Neural cell (in vitro differentiated cells): ENCODE measurements around the gene HEG1.

Experiments used
- EZH2 ChIP-seq: fragments of 200-600, 300-800 bp; shearing (Covaris generic), sonication (generic); IDR thresholded peaks from 2 replicates; pipeline ENCODE4 v1.6.1; 2014; ENCODE audit warnings: antibody characterized with exemption, low read length, borderline replicate concordance, mild to moderate bottlenecking; ENCODE audit not compliant: insufficient read depth, poor library complexity, severe bottlenecking
- MXI1 ChIP-seq: fragments of 450-650 bp; conservative IDR thresholded peaks from 2 replicates; pipeline ENCODE4 v1.6.1; 2014; ENCODE audit warnings: antibody characterized with exemption, mild to moderate bottlenecking; ENCODE audit not compliant: poor library complexity, severe bottlenecking
- SMC3 ChIP-seq: fragments of 450-650 bp; conservative IDR thresholded peaks from 2 replicates; pipeline ENCODE4 v1.6.1; 2014; ENCODE audit warnings: antibody characterized with exemption, mild to moderate bottlenecking, moderate library complexity; ENCODE audit not compliant: poor library complexity
- TAF1 ChIP-seq: IDR thresholded peaks from 2 replicates; pipeline ENCODE4 v1.6.1; 2012; ENCODE audit warnings: low read depth
- TF ChIP-seq, protein P1 (sequence below): fragments of 450-650 bp; IDR thresholded peaks from 2 replicates; pipeline ENCODE4 v1.5.1; 2014; ENCODE audit warnings: antibody characterized with exemption, mild to moderate bottlenecking, moderate library complexity; ENCODE audit not compliant: poor library complexity, severe bottlenecking

GRCh38 chr3:124993466-124993865 lies 62.3 kb downstream of the HEG1 start:
- TF ChIP-seq, protein P1, sequence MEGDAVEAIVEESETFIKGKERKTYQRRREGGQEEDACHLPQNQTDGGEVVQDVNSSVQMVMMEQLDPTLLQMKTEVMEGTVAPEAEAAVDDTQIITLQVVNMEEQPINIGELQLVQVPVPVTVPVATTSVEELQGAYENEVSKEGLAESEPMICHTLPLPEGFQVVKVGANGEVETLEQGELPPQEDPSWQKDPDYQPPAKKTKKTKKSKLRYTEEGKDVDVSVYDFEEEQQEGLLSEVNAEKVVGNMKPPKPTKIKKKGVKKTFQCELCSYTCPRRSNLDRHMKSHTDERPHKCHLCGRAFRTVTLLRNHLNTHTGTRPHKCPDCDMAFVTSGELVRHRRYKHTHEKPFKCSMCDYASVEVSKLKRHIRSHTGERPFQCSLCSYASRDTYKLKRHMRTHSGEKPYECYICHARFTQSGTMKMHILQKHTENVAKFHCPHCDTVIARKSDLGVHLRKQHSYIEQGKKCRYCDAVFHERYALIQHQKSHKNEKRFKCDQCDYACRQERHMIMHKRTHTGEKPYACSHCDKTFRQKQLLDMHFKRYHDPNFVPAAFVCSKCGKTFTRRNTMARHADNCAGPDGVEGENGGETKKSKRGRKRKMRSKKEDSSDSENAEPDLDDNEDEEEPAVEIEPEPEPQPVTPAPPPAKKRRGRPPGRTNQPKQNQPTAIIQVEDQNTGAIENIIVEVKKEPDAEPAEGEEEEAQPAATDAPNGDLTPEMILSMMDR = no peak
- TF ChIP-seq MXI1 (no peak), SMC3 (no peak), EZH2 (no peak), TAF1 (no peak)
